Breast epithelium (tissue), 3 donors: ENCODE measurements around the gene ILDR1.

Source experiments
- POLR2A ChIP-seq: fragments of 450-650 bp; IDR thresholded peaks from one replicate; pipeline ENCODE4 v1.6.1; 2016; ENCODE audit warnings: antibody characterized with exemption, mild to moderate bottlenecking, moderate library complexity
- TF ChIP-seq, protein P1 (sequence below), 3 donors: fragments of 450-650 bp; IDR thresholded peaks; one replicate each; pipeline ENCODE4 v1.5.1; 2016 to 2017; ENCODE audit warnings: antibody characterized with exemption in 3 of 3, mild to moderate bottlenecking in 3 of 3, moderate library complexity in 3 of 3

DNA sequence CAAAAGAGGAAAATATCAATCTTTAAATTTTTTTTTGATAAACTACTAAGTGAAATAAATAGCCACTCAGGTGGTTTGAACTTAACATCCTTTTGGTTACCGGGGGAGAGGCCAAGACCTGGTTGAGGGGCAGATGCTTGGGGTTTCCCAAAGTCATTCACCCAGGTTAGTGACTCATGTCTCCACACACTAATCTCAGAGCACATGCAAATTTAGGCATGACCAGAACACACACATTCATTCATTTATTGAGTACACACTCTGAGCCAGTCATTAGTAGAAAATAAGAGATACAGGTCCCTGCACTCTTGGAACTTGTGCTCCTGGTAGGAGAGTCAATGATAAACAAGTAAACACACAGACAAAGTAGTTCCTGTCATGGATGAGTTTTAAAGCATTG is 7.3 kb downstream of the ILDR1 start:
- no peak for TF ChIP-seq POLR2A
- TF ChIP-seq, protein P1, sequence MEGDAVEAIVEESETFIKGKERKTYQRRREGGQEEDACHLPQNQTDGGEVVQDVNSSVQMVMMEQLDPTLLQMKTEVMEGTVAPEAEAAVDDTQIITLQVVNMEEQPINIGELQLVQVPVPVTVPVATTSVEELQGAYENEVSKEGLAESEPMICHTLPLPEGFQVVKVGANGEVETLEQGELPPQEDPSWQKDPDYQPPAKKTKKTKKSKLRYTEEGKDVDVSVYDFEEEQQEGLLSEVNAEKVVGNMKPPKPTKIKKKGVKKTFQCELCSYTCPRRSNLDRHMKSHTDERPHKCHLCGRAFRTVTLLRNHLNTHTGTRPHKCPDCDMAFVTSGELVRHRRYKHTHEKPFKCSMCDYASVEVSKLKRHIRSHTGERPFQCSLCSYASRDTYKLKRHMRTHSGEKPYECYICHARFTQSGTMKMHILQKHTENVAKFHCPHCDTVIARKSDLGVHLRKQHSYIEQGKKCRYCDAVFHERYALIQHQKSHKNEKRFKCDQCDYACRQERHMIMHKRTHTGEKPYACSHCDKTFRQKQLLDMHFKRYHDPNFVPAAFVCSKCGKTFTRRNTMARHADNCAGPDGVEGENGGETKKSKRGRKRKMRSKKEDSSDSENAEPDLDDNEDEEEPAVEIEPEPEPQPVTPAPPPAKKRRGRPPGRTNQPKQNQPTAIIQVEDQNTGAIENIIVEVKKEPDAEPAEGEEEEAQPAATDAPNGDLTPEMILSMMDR (IDR thresholded peaks at IDR 0.05), result no peak
